ENCODE data around the gene SYNGR2. TPM values are rescaled to one million over a fixed set of nuclear protein-coding genes. Genes with fewer than 3 reads are reported as not detected.

Gene SYNGR2, protein sequence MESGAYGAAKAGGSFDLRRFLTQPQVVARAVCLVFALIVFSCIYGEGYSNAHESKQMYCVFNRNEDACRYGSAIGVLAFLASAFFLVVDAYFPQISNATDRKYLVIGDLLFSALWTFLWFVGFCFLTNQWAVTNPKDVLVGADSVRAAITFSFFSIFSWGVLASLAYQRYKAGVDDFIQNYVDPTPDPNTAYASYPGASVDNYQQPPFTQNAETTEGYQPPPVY
- total RNA-seq = 42.8 and 57.6 TPM in 2 replicates

DNA sequence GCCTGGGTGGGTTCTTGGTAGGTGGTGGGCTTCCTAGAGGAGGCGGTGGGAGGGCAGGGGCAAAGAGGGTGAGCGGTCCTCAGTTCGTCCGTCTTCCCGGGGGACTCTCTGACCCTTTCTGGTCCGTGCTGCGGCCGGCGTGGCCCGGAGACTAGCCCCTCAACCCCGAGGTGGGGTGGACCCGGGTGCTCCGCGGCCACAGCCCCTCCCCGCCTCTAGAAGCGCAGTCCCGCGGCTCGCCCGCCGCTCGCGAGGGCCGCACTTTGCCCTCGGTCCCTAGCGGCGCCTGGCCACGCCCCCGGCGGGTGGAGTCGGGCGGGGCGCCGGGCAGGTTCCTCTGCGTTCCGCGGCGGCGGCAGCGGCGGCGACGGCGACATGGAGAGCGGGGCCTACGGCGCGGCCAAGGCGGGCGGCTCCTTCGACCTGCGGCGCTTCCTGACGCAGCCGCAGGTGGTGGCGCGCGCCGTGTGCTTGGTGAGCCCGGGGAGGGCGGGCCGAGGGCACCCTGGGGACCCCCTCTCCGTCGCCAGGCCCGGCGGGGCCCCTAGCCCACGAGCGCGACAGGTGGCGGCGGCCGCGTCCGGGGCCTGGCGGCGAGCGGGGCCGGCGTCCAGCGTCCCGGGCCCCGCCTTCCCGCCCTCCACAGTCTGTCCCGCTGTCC is at the start of gene SYNGR2:
TSS of gene SYNGR2 (plus strand) at position 340 of the 661 bp plus-strand sequence. CDS start at position 376, 36 bp downstream.

DNA sequence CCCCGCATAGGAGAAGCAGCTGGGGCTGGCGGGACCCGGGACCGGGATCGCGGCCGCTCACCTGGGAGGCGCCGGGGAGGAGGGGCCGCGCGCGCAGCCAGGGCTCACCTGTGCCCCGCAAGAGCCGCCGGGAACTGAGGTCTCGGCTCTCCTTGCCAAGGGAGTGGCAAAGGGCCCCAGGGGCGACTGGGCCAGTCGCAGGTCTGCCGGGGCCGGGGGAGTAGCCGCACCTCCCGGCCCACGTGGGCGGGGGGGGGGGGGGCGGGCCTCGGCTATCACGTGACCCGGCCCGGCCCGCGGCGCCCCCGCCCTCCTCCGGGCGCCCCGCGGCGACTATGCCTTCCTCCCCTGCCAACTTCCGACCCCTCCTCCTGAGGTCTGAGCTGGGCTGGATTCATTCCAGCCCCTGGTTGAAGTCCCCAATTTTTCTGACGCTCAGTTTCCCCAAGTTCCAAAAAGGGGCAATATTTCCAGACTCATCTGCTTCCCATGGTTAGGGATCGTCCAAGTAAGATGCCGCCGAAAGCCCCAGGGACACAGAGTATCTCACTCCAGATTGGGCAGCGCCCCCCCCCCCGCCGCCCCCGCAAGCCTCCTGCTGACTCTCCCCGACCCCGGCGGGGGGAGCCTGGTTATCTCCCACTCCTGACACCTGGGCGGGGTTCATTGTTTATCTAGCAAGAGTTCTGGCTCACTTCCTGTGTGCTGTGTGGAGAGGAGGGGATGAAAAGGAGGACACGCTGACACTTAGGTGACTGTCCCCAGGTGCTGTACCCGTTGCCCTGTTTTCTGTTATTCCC is 39.6 kb upstream of the SYNGR2 start, which contains the start of gene TMC6:
TSS of gene TMC6 (minus strand) at position 205 of the 800 bp plus-strand sequence. CDS start 1,923 bp downstream, outside the sequence.

DNA sequence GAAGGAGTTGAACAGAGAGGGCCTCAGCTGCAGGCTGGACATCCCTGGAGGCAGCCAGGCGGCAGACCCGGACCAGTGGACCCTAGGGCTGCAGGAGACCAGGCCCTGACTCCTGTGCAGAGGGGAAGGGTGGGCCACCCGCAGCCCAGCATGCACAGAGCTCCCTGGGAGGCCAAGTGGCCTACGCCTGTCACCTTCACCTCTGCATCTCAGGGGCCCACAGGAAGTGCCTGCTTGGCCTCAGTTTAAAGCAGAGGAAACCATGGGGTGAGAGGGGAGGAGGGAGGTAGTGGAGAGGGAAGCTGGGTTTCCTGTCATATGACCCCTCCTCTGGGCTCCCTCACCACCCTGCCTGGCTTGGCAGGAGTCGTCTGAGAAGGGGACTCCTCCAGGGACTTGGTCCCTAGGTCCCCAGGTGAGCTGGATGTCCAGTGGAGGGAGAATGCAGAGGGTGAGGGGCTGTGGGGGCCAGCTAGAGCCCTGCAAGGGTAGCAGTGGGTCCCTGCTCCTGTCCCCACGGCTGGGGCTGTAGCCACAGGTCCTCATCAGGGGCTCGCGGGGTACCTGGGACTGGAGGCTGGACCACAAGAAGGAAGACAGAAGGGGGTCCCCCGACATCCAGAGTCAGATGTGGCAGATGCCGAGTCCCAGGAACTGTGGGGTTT is 37.8 kb upstream of the SYNGR2 start, which contains the start of gene TMC8:
TSS of gene TMC8 (plus strand) at position 335 of the 665 bp plus-strand sequence. CDS start 818 bp downstream, outside the sequence.

DNA sequence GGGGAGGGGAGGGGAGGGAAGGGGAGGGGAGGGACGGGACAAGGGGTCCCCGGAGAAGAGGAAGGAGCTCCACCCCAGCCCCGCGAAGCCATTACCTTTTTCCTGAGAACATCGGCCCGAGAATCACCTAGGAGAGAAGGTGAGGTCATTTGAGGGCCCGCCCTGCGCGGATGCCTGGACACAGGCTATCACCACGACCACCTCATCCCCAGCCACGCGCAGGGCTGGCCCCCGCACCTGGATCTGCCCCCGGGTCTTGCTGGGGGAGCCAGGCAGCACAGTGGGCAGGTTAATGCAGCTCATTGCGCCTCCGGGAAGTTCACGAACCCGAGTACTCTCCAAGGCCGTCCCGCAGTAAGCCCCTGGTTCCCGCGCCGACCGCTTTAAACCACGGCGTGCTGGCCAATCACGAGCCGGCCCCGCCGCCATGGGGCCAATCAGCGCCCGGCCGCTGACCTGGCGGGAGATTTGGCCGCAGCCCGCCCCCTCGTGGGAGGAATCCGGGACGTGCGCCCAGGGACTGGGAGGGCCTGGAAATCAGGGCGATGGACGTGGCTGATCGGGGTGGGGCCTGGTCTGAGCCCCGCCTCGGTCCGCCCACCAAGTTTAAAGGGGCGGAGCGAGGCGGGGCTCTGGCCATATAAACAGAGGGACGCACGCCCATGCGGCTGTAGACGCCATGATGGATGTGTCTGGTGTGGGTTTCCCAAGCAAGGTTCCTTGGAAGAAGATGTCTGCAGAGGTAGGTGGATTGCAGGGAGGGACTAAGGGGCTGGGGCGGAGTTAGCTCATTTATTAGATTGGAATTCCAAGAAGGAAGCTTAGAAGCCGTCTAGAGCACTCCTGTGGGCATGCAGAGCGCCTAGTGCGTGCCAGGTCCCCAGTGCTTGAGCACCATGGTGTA is 18.6 kb downstream of the SYNGR2 start, which contains the start of the genes AFMID and TK1:
TSS of gene AFMID (plus strand) at position 671 of the 904 bp plus-strand sequence. CDS start at position 680, 9 bp downstream.
TSS of gene TK1 (minus strand) at position 361 of the 904 bp plus-strand sequence. CDS start at position 303, 58 bp downstream.

DNA sequence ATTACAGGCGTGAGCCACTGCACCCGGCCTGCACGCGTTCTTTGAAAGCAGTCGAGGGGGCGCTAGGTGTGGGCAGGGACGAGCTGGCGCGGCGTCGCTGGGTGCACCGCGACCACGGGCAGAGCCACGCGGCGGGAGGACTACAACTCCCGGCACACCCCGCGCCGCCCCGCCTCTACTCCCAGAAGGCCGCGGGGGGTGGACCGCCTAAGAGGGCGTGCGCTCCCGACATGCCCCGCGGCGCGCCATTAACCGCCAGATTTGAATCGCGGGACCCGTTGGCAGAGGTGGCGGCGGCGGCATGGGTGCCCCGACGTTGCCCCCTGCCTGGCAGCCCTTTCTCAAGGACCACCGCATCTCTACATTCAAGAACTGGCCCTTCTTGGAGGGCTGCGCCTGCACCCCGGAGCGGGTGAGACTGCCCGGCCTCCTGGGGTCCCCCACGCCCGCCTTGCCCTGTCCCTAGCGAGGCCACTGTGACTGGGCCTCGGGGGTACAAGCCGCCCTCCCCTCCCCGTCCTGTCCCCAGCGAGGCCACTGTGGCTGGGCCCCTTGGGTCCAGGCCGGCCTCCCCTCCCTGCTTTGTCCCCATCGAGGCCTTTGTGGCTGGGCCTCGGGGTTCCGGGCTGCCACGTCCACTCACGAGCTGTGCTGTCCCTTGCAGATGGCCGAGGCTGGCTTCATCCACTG is 45.8 kb downstream of the SYNGR2 start, which contains the start of gene BIRC5:
TSS of gene BIRC5 (plus strand) at position 238 of the 690 bp plus-strand sequence. CDS start at position 302, 64 bp downstream.

Other genes starting within 250 kb of the SYNGR2 start
- 2.5 and 18.6 TPM in 2 replicates for gene TNRC6C, start 209.9 kb upstream of the SYNGR2 start, total RNA-seq
- 35.5 and 43.2 TPM in 2 replicates for gene TMC6, start 39.8 kb upstream of the SYNGR2 start, total RNA-seq
- 0.07 and 0.30 TPM in 2 replicates for gene TMC8, start 37.8 kb upstream of the SYNGR2 start, total RNA-seq
- gene C17orf99, start 22.2 kb upstream of the SYNGR2 start, total RNA-seq = not detected in 2 replicates
- 174 and 189 TPM in 2 replicates for gene TK1, start 18.5 kb downstream of the SYNGR2 start, total RNA-seq
- gene AFMID, start 18.8 kb downstream of the SYNGR2 start, total RNA-seq = 31.2 and 36.0 TPM in 2 replicates
- 68.9 and 105 TPM in 2 replicates for gene BIRC5, start 45.7 kb downstream of the SYNGR2 start, total RNA-seq
- not detected in 2 replicates for gene TMEM235, start 63.0 kb downstream of the SYNGR2 start, total RNA-seq
- 42.1 and 42.4 TPM in 2 replicates for gene SOCS3, start 191.5 kb downstream of the SYNGR2 start, total RNA-seq
- gene PGS1, start 210.1 kb downstream of the SYNGR2 start, total RNA-seq = 25.2 and 27.6 TPM in 2 replicates

Data from mammary microvascular endothelial cell (primary cell).